NB4 (cell line): ENCODE results near the gene TMC3.

Experiments used
- DNase-seq: peaks from one replicate; pipeline ENCODE4 v3.0.0; 2010; ENCODE audit warnings: low read depth
- H3K4me3 ChIP-seq: one replicate; pipeline ENCODE4 v1.5.1; 2011; ENCODE audit warnings: mild to moderate bottlenecking, low read depth, low read length, moderate library complexity
- MYC ChIP-seq: IDR thresholded peaks from 2 replicates; pipeline ENCODE4 v1.6.1; 2011; ENCODE audit warnings: low read depth, low read length
- POLR2A ChIP-seq: IDR thresholded peaks from 2 replicates; pipeline ENCODE4 v1.6.1; 2011; ENCODE audit warnings: mild to moderate bottlenecking; ENCODE audit not compliant: insufficient read length; ENCODE audit errors: extremely low read depth
- TF ChIP-seq, protein P1 (sequence below): IDR thresholded peaks from one replicate; pipeline ENCODE4 v1.5.1; 2012; ENCODE audit warnings: low read depth, low read length
- TF ChIP-seq, protein P2 (sequence below): IDR thresholded peaks from 2 replicates; pipeline ENCODE4 v1.6.1; 2011; ENCODE audit warnings: low read depth, low read length

TMC3 gene

DNA sequence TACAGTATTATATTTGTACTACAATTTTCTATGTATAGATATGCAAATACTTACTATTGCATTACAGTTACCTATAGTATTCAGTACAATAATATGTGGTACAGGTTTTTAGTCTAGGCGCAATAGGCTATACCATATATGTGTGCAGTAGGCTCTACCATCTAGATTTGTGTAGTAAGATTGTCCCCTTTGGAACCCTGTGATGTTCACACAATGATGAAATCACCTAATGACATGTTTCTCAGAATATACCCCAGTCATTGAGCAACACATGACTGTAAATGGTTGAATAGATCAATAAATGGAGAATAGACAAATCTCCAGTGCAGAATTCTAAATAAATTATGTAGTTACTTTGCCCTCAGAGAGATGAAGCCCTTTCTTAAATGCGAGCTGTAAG lies 17.6 kb upstream of the TMC3 start:
- no peak overlapping the region for H3K4me3 ChIP-seq
- TF ChIP-seq, protein P1, sequence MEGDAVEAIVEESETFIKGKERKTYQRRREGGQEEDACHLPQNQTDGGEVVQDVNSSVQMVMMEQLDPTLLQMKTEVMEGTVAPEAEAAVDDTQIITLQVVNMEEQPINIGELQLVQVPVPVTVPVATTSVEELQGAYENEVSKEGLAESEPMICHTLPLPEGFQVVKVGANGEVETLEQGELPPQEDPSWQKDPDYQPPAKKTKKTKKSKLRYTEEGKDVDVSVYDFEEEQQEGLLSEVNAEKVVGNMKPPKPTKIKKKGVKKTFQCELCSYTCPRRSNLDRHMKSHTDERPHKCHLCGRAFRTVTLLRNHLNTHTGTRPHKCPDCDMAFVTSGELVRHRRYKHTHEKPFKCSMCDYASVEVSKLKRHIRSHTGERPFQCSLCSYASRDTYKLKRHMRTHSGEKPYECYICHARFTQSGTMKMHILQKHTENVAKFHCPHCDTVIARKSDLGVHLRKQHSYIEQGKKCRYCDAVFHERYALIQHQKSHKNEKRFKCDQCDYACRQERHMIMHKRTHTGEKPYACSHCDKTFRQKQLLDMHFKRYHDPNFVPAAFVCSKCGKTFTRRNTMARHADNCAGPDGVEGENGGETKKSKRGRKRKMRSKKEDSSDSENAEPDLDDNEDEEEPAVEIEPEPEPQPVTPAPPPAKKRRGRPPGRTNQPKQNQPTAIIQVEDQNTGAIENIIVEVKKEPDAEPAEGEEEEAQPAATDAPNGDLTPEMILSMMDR, result no peak
- no peak for TF ChIP-seq MYC
- no peak for TF ChIP-seq POLR2A
- TF ChIP-seq, protein P2, sequence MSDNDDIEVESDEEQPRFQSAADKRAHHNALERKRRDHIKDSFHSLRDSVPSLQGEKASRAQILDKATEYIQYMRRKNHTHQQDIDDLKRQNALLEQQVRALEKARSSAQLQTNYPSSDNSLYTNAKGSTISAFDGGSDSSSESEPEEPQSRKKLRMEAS, result no peak
- no peak for DNase-seq

DNA sequence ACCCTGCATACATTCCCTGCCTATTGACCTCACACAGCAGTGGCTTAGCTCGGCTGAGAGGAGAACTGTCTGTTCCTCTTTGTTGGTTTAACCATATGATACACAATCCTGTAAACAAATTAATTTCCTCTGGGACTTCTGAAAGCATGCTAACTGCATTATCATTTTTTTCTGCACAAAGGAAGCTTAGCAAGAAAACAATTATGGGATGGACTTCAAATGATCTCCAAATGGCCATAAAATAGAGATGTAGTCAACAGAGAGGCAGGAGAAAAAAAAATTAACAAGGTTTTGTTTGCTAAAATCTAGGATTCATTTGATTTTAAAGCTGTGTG lies 14.4 kb upstream of the TMC3 start:
- DNase-seq, result no peak
- TF ChIP-seq MYC, result no peak
- TF ChIP-seq POLR2A, result no peak
- TF ChIP-seq, protein P1, result no peak
- TF ChIP-seq, protein P2, result no peak
- H3K4me3 ChIP-seq, result no peak overlapping the region

DNA sequence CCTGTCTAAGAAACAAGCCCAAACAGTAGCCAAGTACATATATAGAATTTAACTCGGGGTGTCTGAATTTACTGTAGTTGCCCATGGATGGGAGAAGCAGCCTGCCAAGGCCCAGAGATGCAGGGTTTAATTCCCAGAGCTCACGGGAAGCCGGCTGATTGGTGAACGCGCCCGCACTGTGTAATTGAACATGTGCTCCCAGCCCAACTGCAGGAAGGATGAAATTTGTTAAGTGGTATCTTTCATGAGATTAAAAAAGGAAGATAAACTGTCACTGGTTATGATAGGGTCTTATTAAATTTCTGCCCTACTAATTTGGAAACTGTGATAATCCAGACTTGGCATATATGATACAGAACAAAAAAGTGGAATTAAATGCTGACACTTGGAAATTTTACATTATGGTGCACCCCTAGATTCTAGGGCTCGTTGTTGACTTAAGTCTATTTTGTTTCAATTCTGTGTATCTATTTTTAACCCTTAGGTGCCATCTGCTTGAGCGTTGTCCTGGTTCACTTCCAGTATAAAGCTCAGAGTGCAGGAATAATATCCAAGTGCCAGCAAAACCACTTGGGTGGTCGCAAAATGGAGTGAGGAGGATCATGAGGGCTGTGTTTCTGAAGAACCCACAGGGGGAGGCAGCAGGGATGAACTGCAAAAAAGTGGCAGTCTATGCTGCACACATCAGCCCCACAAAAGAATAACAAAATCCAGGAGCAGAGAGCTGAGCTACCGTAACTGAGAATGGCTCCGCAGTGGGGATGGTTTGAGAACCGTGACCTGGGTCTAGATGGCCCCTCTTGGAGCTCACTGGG lies 13.8 kb upstream of the TMC3 start:
- TF ChIP-seq, protein P2, result no peak
- TF ChIP-seq POLR2A, result no peak
- TF ChIP-seq MYC, result no peak
- DNase-seq, result no peak
- no peak overlapping the region for H3K4me3 ChIP-seq

DNA sequence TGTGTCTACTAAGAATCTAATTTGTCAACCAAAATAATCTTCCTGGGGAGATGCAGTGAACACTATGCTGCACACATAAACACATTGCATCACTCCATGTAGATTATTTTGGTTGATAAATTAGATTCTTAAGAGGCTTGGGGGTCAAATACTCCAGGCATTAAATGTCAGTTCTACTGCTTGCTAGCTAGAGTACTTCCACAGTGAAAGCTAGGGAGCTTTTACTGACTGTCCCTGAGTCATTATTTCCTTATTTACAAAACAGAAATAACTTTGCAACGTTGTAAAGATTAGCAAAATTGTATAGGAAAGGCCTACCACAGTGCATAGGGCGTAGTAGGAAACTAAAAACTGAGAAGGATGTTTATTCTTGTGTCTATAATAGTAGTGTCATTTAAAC lies 12.9 kb upstream of the TMC3 start:
- TF ChIP-seq POLR2A (no peak), MYC (no peak)
- TF ChIP-seq, protein P2, result no peak
- TF ChIP-seq, protein P1, result no peak
- DNase-seq, result no peak
- no peak overlapping the region for H3K4me3 ChIP-seq

DNA sequence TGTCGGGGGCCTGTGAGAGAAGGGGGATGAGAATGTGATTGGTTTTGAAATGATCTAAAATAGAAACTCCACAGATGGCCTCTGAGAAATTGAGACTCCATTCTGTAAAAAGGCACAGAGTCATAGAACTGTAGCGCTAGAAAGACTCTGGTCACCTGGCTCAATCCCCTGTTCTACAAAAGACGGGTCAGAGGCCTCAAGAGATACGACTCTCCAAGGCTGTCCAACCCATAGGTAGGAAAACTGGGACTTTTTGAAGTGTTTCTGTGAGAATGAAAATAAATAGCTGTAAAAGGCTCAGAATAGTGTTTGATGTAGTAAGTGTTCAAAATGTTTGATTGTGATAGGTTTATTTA lies 11.7 kb upstream of the TMC3 start:
- DNase-seq, result no peak
- TF ChIP-seq MYC, result no peak
- TF ChIP-seq, protein P2, result no peak

DNA sequence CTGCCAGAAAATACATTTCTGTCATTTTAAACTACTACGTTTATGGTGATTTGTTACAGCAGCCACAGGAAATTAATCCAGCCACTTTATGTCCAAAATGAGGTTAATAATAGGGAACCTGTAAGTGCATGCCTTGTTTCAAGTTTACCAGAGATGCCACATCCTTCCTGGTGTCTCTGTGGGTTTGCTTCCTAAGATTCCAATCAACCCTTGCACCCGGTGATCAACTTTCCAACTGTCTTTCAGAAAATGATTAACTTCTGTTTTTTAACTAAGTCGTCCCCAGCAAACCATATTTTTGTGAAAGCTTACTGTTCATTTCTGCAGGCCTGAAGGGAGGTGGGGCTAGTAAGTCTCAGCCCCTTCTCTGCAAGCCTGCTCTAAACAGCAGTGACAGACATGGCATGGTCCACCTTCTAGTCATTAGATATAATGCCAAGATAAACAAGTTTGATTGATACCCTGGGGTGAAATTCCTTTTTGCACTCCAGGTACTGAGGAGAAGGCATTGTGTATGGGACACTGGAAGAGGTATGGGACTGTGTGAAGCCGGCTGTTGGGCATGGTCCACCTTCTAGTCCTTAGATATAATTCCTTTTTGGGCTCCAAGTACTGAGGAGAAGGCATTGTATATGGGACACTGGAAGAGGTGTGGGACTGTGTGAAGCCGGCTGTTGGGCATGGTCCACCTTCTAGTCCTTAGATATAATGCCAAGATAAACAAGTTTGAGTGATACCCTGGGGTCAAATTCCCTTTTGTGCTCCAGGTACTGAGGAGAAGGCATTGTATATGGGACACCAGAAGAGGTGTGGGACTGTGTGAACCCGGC lies 11.1 kb upstream of the TMC3 start:
- H3K4me3 ChIP-seq, result no peak overlapping the region
- TF ChIP-seq, protein P2, result no peak
- TF ChIP-seq MYC, result no peak
- TF ChIP-seq, protein P1, result no peak
- no peak for TF ChIP-seq POLR2A
- no peak for DNase-seq

More for the DNA sequence above, 11.7 kb upstream of the TMC3 start:
- no peak overlapping the region for H3K4me3 ChIP-seq
